SK-N-SH treated with all-trans-retinoic acid at 6 μM for 48 hours (cell line): ENCODE results near the gene MIOX.

ENCODE experiments used
- ATAC-seq: fragments of 200-7000 bp; cut with Tn5 transposase; 3 replicates; pipeline ENCODE4 v1.9.1; 2020; ENCODE audit warnings: mild to moderate bottlenecking, moderate library complexity
- ARNTL ChIP-seq: fragments of 450-650 bp; formaldehyde crosslinking; IDR thresholded peaks from 2 replicates; pipeline ENCODE4 v1.5.0; 2020; ENCODE audit warnings: low read depth, mild to moderate bottlenecking, moderate library complexity, borderline replicate concordance
- BACH2 ChIP-seq: fragments of 250-450 bp; sonication (Bioruptor Pico); IDR thresholded peaks from 2 replicates; pipeline ENCODE4 v1.9.0; 2021; ENCODE audit warnings: mild to moderate bottlenecking, borderline replicate concordance
- CSDC2 ChIP-seq: fragments of 250-450 bp; sonication (Bioruptor Pico); IDR thresholded peaks from 2 replicates; pipeline ENCODE4 v1.5.0; 2020; ENCODE audit warnings: mild to moderate bottlenecking, moderate library complexity
- ESRRG ChIP-seq: fragments of 250-450 bp; sonication (Bioruptor Pico); IDR thresholded peaks from 2 replicates; pipeline ENCODE4 v1.6.1; 2021; ENCODE audit warnings: mild to moderate bottlenecking
- GLIS3 ChIP-seq: fragments of 250-450 bp; sonication (Bioruptor Pico); IDR thresholded peaks from 2 replicates; pipeline ENCODE4 v1.5.0; 2020; ENCODE audit warnings: mild to moderate bottlenecking, moderate library complexity
- ISL1 ChIP-seq: fragments of 250-450 bp; sonication (Bioruptor Pico); IDR thresholded peaks from 2 replicates; pipeline ENCODE4 v2.1.2; 2022; ENCODE audit warnings: mild to moderate bottlenecking, moderate library complexity
- OSR1 ChIP-seq: fragments of 250-450 bp; sonication (Bioruptor Pico); IDR thresholded peaks from 2 replicates; pipeline ENCODE4 v1.8.0; 2022; ENCODE audit warnings: moderate library complexity, mild to moderate bottlenecking, inconsistent platforms
- PPARA ChIP-seq: fragments of 250-450 bp; sonication (Bioruptor Pico); IDR thresholded peaks from 2 replicates; pipeline ENCODE4 v1.5.0; 2020; ENCODE audit warnings: mild to moderate bottlenecking, borderline replicate concordance
- RARB ChIP-seq: fragments of 250-450 bp; sonication (Bioruptor Pico); IDR thresholded peaks from 2 replicates; pipeline ENCODE4 v1.8.0; 2021; ENCODE audit warnings: mild to moderate bottlenecking, moderate library complexity
- SNAI2 ChIP-seq: fragments of 250-450 bp; sonication (Bioruptor Pico); IDR thresholded peaks from 2 replicates; pipeline ENCODE4 v1.5.0; 2020; ENCODE audit warnings: mild to moderate bottlenecking, moderate library complexity
- TCF4 ChIP-seq: fragments of 250-450 bp; sonication (Bioruptor Pico); IDR thresholded peaks from 2 replicates; pipeline ENCODE4 v1.8.0; 2021; ENCODE audit warnings: mild to moderate bottlenecking, moderate library complexity, borderline replicate concordance
- TOX ChIP-seq: fragments of 250-450 bp; sonication (Bioruptor Pico); IDR thresholded peaks from 2 replicates; pipeline ENCODE4 v1.8.0; 2021; ENCODE audit warnings: mild to moderate bottlenecking, moderate library complexity, borderline replicate concordance
- ZC3H10 ChIP-seq: fragments of 250-450 bp; sonication (Bioruptor Pico); IDR thresholded peaks from 2 replicates; pipeline ENCODE4 v1.5.1; 2021; ENCODE audit warnings: mild to moderate bottlenecking, moderate library complexity
- ZFP3 ChIP-seq: fragments of 250-450 bp; sonication (Bioruptor Pico); IDR thresholded peaks from 2 replicates; pipeline ENCODE4 v1.5.0; 2020; ENCODE audit warnings: mild to moderate bottlenecking, moderate library complexity
- ZFP30 ChIP-seq: fragments of 450-650 bp; formaldehyde crosslinking; IDR thresholded peaks from 2 replicates; pipeline ENCODE4 v1.5.0; 2022; ENCODE audit warnings: mild to moderate bottlenecking, moderate library complexity
- ZNF70 ChIP-seq: fragments of 450-650 bp; formaldehyde crosslinking; IDR thresholded peaks from 2 replicates; pipeline ENCODE4 v1.5.0; 2020; ENCODE audit warnings: mild to moderate bottlenecking, moderate library complexity
- ZNF8 ChIP-seq: fragments of 450-650 bp; formaldehyde crosslinking; IDR thresholded peaks from 2 replicates; pipeline ENCODE4 v1.5.0; 2020; ENCODE audit warnings: mild to moderate bottlenecking, moderate library complexity
- TF ChIP-seq, protein P1 (sequence below): fragments of 250-450 bp; sonication (Bioruptor Pico); IDR thresholded peaks from 2 replicates; pipeline ENCODE4 v1.5.0; 2020; ENCODE audit warnings: mild to moderate bottlenecking, moderate library complexity
- TF ChIP-seq, protein P2 (sequence below): fragments of 250-450 bp; sonication (Bioruptor Pico); IDR thresholded peaks from 2 replicates; pipeline ENCODE4 v1.5.1; 2021; ENCODE audit warnings: mild to moderate bottlenecking, moderate library complexity
- TF ChIP-seq, protein P3 (sequence below): fragments of 250-450 bp; sonication (Bioruptor Pico); IDR thresholded peaks from 2 replicates; pipeline ENCODE4 v1.8.0; 2020; ENCODE audit warnings: mild to moderate bottlenecking, moderate library complexity, borderline replicate concordance
- TF ChIP-seq, protein P4 (sequence below): fragments of 250-450 bp; sonication (Bioruptor Pico); IDR thresholded peaks from 2 replicates; pipeline ENCODE4 v1.5.1; 2020; ENCODE audit warnings: low read depth, mild to moderate bottlenecking, moderate library complexity

Gene MIOX

DNA sequence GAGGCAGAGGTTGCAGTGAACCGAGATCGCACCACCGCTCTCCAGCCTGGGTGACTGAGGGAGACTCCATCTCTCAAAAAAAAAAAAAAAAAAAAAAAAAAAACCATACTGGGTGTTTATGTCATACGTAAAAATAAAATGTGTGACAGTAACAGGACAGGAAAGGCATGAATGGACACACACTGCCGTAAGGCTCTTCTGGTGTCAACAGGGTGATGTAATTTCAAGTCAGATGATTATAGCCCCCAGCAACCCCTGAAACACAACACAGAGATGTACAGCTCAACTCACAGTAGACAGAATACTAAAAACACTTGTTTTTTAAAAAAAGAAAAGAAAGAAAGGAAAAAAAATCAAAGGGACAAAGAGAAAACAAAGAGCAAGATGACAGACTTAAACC, 34.0 kb upstream of the MIOX start:
- no peak for ATAC-seq
- TF ChIP-seq OSR1 (CRISPR knock-in tag) (no peak), BACH2 (CRISPR knock-in tag) (no peak), CSDC2 (CRISPR knock-in tag) (no peak), ARNTL (CRISPR knock-in tag) (no peak), ZFP30 (CRISPR knock-in tag) (no peak), SNAI2 (CRISPR knock-in tag) (no peak), ZFP3 (CRISPR knock-in tag) (no peak), GLIS3 (no peak), ZNF70 (no peak), ESRRG (CRISPR knock-in tag) (no peak), PPARA (CRISPR knock-in tag) (no peak), ZNF8 (no peak)
- TF ChIP-seq, protein P1, sequence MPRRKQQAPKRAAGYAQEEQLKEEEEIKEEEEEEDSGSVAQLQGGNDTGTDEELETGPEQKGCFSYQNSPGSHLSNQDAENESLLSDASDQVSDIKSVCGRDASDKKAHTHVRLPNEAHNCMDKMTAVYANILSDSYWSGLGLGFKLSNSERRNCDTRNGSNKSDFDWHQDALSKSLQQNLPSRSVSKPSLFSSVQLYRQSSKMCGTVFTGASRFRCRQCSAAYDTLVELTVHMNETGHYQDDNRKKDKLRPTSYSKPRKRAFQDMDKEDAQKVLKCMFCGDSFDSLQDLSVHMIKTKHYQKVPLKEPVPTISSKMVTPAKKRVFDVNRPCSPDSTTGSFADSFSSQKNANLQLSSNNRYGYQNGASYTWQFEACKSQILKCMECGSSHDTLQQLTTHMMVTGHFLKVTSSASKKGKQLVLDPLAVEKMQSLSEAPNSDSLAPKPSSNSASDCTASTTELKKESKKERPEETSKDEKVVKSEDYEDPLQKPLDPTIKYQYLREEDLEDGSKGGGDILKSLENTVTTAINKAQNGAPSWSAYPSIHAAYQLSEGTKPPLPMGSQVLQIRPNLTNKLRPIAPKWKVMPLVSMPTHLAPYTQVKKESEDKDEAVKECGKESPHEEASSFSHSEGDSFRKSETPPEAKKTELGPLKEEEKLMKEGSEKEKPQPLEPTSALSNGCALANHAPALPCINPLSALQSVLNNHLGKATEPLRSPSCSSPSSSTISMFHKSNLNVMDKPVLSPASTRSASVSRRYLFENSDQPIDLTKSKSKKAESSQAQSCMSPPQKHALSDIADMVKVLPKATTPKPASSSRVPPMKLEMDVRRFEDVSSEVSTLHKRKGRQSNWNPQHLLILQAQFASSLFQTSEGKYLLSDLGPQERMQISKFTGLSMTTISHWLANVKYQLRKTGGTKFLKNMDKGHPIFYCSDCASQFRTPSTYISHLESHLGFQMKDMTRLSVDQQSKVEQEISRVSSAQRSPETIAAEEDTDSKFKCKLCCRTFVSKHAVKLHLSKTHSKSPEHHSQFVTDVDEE (CRISPR knock-in tag): no peak
- TF ChIP-seq, protein P2, sequence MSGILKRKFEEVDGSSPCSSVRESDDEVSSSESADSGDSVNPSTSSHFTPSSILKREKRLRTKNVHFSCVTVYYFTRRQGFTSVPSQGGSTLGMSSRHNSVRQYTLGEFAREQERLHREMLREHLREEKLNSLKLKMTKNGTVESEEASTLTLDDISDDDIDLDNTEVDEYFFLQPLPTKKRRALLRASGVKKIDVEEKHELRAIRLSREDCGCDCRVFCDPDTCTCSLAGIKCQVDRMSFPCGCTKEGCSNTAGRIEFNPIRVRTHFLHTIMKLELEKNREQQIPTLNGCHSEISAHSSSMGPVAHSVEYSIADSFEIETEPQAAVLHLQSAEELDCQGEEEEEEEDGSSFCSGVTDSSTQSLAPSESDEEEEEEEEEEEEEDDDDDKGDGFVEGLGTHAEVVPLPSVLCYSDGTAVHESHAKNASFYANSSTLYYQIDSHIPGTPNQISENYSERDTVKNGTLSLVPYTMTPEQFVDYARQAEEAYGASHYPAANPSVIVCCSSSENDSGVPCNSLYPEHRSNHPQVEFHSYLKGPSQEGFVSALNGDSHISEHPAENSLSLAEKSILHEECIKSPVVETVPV: no peak
- TF ChIP-seq, protein P3, sequence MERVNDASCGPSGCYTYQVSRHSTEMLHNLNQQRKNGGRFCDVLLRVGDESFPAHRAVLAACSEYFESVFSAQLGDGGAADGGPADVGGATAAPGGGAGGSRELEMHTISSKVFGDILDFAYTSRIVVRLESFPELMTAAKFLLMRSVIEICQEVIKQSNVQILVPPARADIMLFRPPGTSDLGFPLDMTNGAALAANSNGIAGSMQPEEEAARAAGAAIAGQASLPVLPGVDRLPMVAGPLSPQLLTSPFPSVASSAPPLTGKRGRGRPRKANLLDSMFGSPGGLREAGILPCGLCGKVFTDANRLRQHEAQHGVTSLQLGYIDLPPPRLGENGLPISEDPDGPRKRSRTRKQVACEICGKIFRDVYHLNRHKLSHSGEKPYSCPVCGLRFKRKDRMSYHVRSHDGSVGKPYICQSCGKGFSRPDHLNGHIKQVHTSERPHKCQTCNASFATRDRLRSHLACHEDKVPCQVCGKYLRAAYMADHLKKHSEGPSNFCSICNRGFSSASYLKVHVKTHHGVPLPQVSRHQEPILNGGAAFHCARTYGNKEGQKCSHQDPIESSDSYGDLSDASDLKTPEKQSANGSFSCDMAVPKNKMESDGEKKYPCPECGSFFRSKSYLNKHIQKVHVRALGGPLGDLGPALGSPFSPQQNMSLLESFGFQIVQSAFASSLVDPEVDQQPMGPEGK (CRISPR knock-in tag): no peak
- TF ChIP-seq, protein P4, sequence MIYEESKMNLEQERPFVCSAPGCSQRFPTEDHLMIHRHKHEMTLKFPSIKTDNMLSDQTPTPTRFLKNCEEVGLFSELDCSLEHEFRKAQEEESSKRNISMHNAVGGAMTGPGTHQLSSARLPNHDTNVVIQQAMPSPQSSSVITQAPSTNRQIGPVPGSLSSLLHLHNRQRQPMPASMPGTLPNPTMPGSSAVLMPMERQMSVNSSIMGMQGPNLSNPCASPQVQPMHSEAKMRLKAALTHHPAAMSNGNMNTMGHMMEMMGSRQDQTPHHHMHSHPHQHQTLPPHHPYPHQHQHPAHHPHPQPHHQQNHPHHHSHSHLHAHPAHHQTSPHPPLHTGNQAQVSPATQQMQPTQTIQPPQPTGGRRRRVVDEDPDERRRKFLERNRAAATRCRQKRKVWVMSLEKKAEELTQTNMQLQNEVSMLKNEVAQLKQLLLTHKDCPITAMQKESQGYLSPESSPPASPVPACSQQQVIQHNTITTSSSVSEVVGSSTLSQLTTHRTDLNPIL (CRISPR knock-in tag): no peak

DNA sequence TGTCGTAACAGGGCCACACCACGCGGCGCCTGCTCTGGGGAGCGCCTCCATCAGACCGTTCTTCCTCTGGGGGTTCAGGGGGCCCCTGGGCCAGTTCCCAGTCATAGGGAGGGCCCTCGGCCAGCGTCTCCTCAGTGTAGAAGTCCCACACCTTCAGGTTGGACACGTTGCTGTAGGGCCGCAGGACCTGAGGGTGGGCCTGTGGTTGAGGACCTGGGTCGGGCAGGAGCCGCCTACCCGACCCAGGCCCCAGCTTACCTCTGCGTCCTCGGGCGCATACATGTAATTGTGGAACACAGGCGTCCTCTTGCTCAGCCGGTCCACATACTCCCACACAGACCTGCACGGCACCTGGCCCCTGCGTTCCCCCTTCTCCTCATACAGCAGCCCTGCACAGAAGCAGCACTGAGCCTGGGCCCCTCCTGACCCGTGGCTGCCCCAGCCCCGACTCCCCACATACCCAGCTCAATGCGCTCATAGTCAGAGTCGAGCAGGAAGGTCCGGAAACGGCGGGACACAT, 32.0 kb upstream of the MIOX start:
- no peak for TF ChIP-seq ZFP30 (CRISPR knock-in tag)
- no peak for TF ChIP-seq GLIS3
- TF ChIP-seq PPARA (CRISPR knock-in tag): no peak
- TF ChIP-seq CSDC2 (CRISPR knock-in tag): no peak
- no peak for TF ChIP-seq TCF4 (CRISPR knock-in tag)
- TF ChIP-seq ZC3H10: no peak
- no peak for ATAC-seq

DNA sequence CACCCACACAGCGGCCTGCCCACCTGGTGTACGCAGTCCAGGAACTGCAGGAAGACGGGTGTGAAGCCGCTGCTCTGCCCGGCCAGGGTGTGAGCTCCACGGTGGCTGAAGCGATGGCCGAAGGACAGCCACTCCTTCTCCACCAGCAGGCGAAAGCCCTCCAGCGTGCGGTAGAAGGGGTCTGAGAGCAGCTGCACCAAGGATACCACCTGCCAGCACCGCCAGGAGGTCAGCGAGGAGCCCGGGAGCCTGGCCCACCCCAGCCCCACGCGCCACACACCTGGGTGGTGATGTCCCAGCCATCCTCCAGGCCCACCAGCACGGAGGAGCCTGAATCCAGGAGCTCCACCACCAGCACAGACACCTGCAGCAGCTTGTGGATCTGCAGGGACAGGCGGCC, 31.5 kb upstream of the MIOX start:
- ATAC-seq: no peak
- TF ChIP-seq RARB (CRISPR knock-in tag): no peak
- no peak for TF ChIP-seq ZC3H10
- no peak for TF ChIP-seq ARNTL (CRISPR knock-in tag)
- TF ChIP-seq, protein P1 (CRISPR knock-in tag): no peak
- no peak for TF ChIP-seq ZFP30 (CRISPR knock-in tag)
- TF ChIP-seq, protein P3 (CRISPR knock-in tag): no peak
- no peak for TF ChIP-seq ZNF70
- no peak for TF ChIP-seq TOX (CRISPR knock-in tag)
- TF ChIP-seq ISL1 (CRISPR knock-in tag): no peak
- TF ChIP-seq BACH2 (CRISPR knock-in tag): no peak
- no peak for TF ChIP-seq PPARA (CRISPR knock-in tag)
- no peak for TF ChIP-seq GLIS3
- TF ChIP-seq, protein P4 (CRISPR knock-in tag): no peak
- no peak for TF ChIP-seq CSDC2 (CRISPR knock-in tag)
- no peak for TF ChIP-seq TCF4 (CRISPR knock-in tag)
- no peak for TF ChIP-seq OSR1 (CRISPR knock-in tag)
- no peak for TF ChIP-seq SNAI2 (CRISPR knock-in tag)
- TF ChIP-seq ESRRG (CRISPR knock-in tag): no peak
